ENCODE measurements around the gene MOB1B.

The MOB1B gene

DNA sequence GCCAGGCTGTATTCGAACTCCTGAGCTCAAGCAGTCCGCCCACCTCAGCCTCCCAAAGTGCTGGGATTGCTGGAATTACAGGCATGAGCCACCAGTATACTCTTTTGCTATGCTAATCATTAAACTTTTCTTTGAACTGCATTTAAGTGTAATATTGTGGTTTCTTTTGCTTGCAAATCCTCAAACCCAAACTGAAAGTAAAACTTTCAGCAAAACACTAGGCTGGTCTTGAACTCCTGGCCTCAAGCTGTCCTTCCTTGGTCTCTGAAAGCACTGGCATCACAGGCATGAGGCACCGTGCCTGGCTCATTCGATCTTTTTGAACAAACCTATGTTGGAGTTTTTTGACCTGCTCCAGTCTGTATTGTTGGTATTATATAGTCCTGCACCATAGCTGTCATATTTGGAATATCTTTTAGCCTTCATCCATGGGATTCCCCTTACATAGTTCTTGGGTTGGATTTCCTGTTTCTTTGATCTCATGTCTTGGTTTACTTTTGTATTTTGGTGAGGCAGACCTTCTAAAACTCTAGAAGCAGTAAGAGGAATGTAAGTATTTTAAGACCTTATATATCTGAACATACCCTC is 34.1 kb downstream of the MOB1B start:
- peak; percentile 36 for DNase-seq (ENCODE audit: low read depth)
- no peaks in the 10 kb centered on the region for H3K4me1 ChIP-seq (ENCODE audit: control insufficient read depth, insufficient read depth, low read length)
- no peaks in the 10 kb centered on the region for H3K36me3 ChIP-seq (ENCODE audit: control insufficient read depth, insufficient read depth, low read length, severe bottlenecking)
- no peak overlapping the region for H3K4me3 ChIP-seq (ENCODE audit: low read length)
- H3K9ac ChIP-seq (ENCODE audit: low read length) = no peak overlapping the region
- no peaks in the 10 kb centered on the region for H3K27me3 ChIP-seq (replicated peaks; ENCODE audit: control insufficient read depth, insufficient read depth, low read length)
- H3K9me3 ChIP-seq (ENCODE audit: control insufficient read depth, low read length) = no peaks in the 10 kb centered on the region

DNA sequence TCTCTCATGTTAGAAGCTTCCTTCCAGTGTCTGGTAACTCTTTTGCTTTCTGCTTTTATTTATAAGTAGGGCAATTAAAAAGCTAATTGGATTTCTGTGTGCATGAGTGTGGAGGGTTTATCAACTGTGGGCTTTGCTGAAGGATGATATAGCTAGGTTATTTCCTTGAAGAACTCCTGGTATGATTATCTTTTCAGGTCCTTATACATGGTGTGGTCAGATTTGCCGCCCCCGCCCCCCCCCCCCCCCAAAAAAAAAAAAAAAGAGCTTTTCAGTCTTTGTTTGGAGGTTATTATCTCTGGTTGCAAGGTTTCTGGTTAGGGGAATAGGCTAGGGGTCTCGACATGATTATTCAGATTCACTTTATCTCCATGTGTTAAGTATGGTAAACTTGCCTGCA is 35.9 kb downstream of the MOB1B start:
- H3K27me3 ChIP-seq (replicated peaks; ENCODE audit: control insufficient read depth, insufficient read depth, low read length) = no peaks in the 10 kb centered on the region
- no peak overlapping the region for H3K9ac ChIP-seq (ENCODE audit: low read length)
- H3K4me1 ChIP-seq (ENCODE audit: control insufficient read depth, insufficient read depth, low read length) = no peaks in the 10 kb centered on the region
- H3K4me3 ChIP-seq (ENCODE audit: low read length) = no peak overlapping the region
- DNase-seq (ENCODE audit: low read depth) = no peak
- H3K36me3 ChIP-seq (ENCODE audit: control insufficient read depth, insufficient read depth, low read length, severe bottlenecking) = no peaks in the 10 kb centered on the region
- H3K9me3 ChIP-seq (ENCODE audit: control insufficient read depth, low read length) = no peaks in the 10 kb centered on the region

DNA sequence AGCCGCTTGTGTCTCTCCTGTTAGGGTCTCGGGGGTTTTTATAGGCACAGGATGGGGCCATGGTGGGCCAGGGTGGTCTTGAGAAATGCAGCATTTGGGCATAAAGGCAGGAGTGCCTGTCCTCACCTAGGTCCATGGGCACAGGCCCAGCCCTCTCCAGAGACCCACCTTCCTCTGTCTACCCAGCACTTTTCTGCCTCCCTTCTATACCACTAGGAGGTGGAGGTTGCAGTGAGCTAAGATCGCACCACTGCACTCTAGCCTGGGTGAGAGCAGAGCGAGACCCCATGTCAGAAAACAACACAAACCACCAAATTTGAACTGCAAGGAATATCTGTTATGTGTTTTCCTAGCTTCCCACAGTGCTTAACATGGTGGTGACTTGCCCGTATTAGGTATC is 38.0 kb downstream of the MOB1B start:
- H3K9ac ChIP-seq (ENCODE audit: low read length) = no peak overlapping the region
- DNase-seq (ENCODE audit: low read depth) = no peak
- no peaks in the 10 kb centered on the region for H3K27me3 ChIP-seq (replicated peaks; ENCODE audit: control insufficient read depth, insufficient read depth, low read length)

DNA sequence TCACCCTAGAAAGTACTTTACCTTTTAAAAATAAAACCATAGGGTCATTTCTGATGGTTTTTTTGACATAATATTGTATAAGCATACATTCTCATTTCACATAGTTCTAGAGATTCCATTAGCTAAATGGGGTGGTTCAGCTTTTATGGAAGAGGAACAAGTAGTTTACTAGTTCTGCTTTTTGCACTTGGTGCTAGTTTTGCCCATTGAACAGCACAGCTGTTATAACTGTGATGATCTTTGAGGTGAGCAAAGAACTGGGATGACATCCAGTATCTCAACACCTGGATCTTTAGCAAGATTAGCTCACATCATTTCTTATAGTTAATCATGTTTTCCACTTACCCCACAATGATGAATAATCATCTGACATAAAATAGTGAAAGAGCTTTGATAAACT is 40.9 kb downstream of the MOB1B start:
- Histone ChIP-seq H3K4me3 (ENCODE audit: low read length) (no peak overlapping the region), H3K27me3 (replicated peaks; ENCODE audit: control insufficient read depth, insufficient read depth, low read length) (no peaks in the 10 kb centered on the region), H3K9me3 (ENCODE audit: control insufficient read depth, low read length) (no peaks in the 10 kb centered on the region), H3K9ac (ENCODE audit: low read length) (no peak overlapping the region), H3K4me1 (ENCODE audit: control insufficient read depth, insufficient read depth, low read length) (no peaks in the 10 kb centered on the region), H3K36me3 (ENCODE audit: control insufficient read depth, insufficient read depth, low read length, severe bottlenecking) (no peaks in the 10 kb centered on the region)
- no peak for DNase-seq (ENCODE audit: low read depth)

More for the DNA sequence above, 38.0 kb downstream of the MOB1B start:
- H3K9me3 ChIP-seq (ENCODE audit: control insufficient read depth, low read length) = no peaks in the 10 kb centered on the region
- H3K4me3 ChIP-seq (ENCODE audit: low read length) = no peak overlapping the region
- H3K36me3 ChIP-seq (ENCODE audit: control insufficient read depth, insufficient read depth, low read length, severe bottlenecking) = no peaks in the 10 kb centered on the region
- no peaks in the 10 kb centered on the region for H3K4me1 ChIP-seq (ENCODE audit: control insufficient read depth, insufficient read depth, low read length)

DNA sequence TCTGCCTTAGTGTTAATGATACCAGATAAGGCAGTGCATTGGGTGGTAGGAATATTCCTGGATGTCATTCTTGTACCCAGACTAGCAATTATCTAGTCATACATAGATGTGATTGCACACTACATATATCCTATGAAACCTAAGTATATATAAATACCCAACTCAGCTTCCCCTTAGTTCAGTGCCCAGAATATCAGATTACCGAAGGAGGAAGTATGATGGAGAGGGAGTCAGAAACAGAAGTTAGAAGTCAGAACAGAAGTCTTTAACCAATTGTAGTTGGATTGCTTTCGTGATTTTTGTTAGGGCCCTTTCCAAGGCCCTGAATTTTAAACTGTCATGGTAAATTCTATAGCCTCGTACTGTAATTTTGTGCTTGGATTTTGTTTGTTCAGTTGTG is 42.9 kb downstream of the MOB1B start:
- Histone ChIP-seq H3K4me3 (ENCODE audit: low read length) (no peak overlapping the region), H3K36me3 (ENCODE audit: control insufficient read depth, insufficient read depth, low read length, severe bottlenecking) (no peaks in the 10 kb centered on the region), H3K9me3 (ENCODE audit: control insufficient read depth, low read length) (no peaks in the 10 kb centered on the region), H3K27me3 (replicated peaks; ENCODE audit: control insufficient read depth, insufficient read depth, low read length) (no peaks in the 10 kb centered on the region), H3K4me1 (ENCODE audit: control insufficient read depth, insufficient read depth, low read length) (no peaks in the 10 kb centered on the region), H3K9ac (ENCODE audit: low read length) (no peak overlapping the region)
- peak; percentile 25 for DNase-seq (ENCODE audit: low read depth)

DNA sequence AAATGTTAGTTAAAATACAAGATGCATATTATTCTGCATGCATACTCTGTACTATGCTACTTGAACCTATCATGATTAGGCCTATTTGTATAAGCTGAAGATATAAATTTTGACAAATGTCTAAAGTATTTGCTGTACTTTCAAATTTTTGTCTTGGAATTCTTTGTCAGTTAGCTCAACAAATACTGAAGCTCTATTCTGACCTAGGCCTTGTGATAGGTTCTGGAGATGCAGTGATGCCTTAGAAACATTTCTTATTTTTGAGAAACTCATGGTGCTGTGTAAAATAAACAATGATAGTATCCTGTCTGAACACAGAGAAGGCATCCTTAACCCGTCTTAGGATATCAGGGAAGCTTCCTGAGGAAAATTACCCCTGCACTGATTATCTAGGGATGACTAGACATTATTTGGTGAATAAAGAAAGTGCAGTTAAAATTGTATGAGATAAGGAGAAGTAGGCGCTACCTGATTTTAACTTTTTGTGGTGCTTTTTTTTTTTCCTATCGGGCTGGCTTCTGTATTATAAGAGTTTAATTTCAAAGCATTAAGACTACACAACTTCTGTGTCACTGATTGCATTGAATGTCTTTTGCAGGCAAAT is 43.4 kb downstream of the MOB1B start:
- DNase-seq (ENCODE audit: low read depth) = peak; percentile 37
- Histone ChIP-seq H3K9me3 (ENCODE audit: control insufficient read depth, low read length) (no peaks in the 10 kb centered on the region), H3K9ac (ENCODE audit: low read length) (no peak overlapping the region), H3K4me3 (ENCODE audit: low read length) (no peak overlapping the region), H3K36me3 (ENCODE audit: control insufficient read depth, insufficient read depth, low read length, severe bottlenecking) (no peaks in the 10 kb centered on the region), H3K27me3 (replicated peaks; ENCODE audit: control insufficient read depth, insufficient read depth, low read length) (no peaks in the 10 kb centered on the region), H3K4me1 (ENCODE audit: control insufficient read depth, insufficient read depth, low read length) (no peaks in the 10 kb centered on the region)

DNA sequence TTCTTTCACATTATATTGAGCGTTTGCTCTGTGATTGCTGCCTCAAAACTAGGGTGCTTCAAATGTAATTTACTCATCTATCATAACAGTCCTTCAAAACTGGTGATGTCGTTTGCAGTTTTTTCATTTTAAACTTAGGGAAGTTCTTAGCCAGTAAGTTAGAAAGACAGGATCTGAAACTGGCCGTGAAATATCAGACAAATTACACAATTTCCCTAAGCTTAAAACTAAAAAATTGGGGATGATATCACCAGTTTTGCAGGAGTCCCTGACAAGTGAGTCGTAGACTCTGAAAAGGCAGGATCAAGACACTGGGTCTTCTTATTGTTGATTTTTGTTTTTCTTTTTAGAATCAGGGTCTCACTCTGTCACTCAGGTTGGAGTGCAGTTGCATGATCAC is 44.8 kb downstream of the MOB1B start:
- H3K4me1 ChIP-seq (ENCODE audit: control insufficient read depth, insufficient read depth, low read length) = no peaks in the 10 kb centered on the region
- DNase-seq (ENCODE audit: low read depth) = peak; percentile 3
- no peaks in the 10 kb centered on the region for H3K9me3 ChIP-seq (ENCODE audit: control insufficient read depth, low read length)
- no peaks in the 10 kb centered on the region for H3K36me3 ChIP-seq (ENCODE audit: control insufficient read depth, insufficient read depth, low read length, severe bottlenecking)
- no peaks in the 10 kb centered on the region for H3K27me3 ChIP-seq (replicated peaks; ENCODE audit: control insufficient read depth, insufficient read depth, low read length)
- H3K9ac ChIP-seq (ENCODE audit: low read length) = no peak overlapping the region
- H3K4me3 ChIP-seq (ENCODE audit: low read length) = no peak overlapping the region

DNA sequence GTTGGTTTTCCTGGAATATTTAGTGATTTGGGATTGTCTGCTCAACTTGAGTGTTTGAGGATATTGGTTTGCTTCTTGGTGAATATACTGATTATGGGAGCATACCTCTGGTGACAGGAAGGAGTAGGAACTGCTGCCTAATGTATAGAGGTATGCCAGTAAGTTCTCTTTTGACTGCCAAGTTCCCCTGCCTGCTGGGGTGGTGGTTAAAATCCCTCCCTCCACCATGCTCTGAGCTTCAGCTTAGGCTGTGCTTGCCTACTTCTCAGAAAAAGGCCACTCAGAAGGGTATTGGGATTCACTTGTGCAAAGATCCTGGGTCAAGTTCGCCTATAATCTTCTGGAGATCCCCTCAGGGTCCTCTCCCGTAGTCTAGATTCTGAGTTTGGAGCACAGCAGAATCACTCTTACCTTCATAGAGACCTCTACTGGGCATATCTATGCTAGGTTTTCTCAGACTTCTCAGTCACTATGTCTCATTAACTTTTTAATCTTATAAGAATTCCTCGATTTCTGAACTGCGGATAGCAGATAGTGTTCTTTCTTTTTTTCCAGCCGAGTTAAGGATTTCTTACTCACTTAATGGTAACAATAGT is 46.6 kb downstream of the MOB1B start:
- no peak for DNase-seq (ENCODE audit: low read depth)
- no peaks in the 10 kb centered on the region for H3K36me3 ChIP-seq (ENCODE audit: control insufficient read depth, insufficient read depth, low read length, severe bottlenecking)

DNA sequence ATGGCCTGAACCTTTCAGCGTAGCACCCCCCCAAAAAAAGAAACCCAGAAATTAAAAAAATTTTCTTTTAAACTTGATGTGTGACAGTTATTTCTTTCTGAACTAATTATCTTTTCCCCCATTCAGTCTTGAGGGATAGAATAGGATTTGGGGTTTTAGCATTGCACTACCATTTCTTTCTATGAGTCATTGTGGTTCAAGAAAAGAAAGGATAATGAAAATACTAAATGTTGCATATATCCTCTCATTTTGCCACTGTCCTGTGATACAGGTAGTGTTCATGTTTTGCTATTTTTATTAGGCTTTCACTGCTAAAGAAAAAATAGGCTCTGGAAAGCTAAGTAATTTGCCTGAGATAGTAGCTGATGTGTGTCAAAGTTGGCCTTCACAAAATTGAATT is 51.9 kb downstream of the MOB1B start:
- no peak overlapping the region for H3K9ac ChIP-seq (ENCODE audit: low read length)
- peaks cover 9% of the 10 kb centered on the region for H3K4me1 ChIP-seq (ENCODE audit: control insufficient read depth, insufficient read depth, low read length)
- H3K9me3 ChIP-seq (ENCODE audit: control insufficient read depth, low read length) = no peaks in the 10 kb centered on the region
- no peak for DNase-seq (ENCODE audit: low read depth)
- H3K27me3 ChIP-seq (replicated peaks; ENCODE audit: control insufficient read depth, insufficient read depth, low read length) = no peaks in the 10 kb centered on the region
- H3K4me3 ChIP-seq (ENCODE audit: low read length) = no peak overlapping the region
- no peaks in the 10 kb centered on the region for H3K36me3 ChIP-seq (ENCODE audit: control insufficient read depth, insufficient read depth, low read length, severe bottlenecking)

More for the DNA sequence above, 46.6 kb downstream of the MOB1B start:
- H3K4me3 ChIP-seq (ENCODE audit: low read length) = no peak overlapping the region
- no peak overlapping the region for H3K9ac ChIP-seq (ENCODE audit: low read length)
- H3K9me3 ChIP-seq (ENCODE audit: control insufficient read depth, low read length) = no peaks in the 10 kb centered on the region
- H3K4me1 ChIP-seq (ENCODE audit: control insufficient read depth, insufficient read depth, low read length) = no peaks in the 10 kb centered on the region
- no peaks in the 10 kb centered on the region for H3K27me3 ChIP-seq (replicated peaks; ENCODE audit: control insufficient read depth, insufficient read depth, low read length)

DNA sequence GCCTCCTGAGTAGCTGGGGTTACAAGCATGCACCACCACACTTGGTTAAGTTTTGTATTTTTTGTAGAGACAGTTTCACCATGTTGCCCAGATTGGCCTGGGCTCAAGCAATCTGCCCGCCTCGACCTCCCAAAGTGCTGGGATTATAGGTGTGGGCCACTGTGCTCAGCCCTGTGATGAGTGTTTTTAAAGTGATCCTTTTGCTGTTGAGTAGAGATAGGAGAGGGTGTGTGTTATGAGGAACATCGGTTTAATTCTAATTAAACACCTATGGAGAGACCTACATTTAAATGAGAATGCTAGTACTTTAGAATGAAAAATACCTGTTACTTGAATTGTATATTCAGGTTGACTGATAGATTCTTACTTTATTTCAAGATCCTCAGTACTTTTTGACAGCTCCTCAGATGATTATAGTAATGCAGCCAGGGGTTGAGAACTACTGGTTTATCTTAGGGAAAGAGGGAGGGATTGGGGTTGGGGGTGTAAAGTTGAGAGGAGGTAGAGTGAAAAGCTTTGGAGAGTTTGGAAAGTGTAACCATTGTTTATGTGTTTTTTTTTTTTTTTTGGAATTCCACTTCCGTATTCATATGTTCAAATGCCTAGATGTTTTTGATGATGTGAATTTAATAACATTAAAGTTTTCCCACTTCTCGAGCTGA is 54.5 kb downstream of the MOB1B start:
- no peak overlapping the region for H3K4me3 ChIP-seq (ENCODE audit: low read length)
- H3K9ac ChIP-seq (ENCODE audit: low read length) = no peak overlapping the region
- no peaks in the 10 kb centered on the region for H3K9me3 ChIP-seq (ENCODE audit: control insufficient read depth, low read length)
- H3K27me3 ChIP-seq (replicated peaks; ENCODE audit: control insufficient read depth, insufficient read depth, low read length) = no peaks in the 10 kb centered on the region
- peaks cover 15% of the 10 kb centered on the region for H3K36me3 ChIP-seq (ENCODE audit: control insufficient read depth, insufficient read depth, low read length, severe bottlenecking)
- DNase-seq (ENCODE audit: low read depth) = no peak
- peaks cover 13% of the 10 kb centered on the region for H3K4me1 ChIP-seq (ENCODE audit: control insufficient read depth, insufficient read depth, low read length)

DNA sequence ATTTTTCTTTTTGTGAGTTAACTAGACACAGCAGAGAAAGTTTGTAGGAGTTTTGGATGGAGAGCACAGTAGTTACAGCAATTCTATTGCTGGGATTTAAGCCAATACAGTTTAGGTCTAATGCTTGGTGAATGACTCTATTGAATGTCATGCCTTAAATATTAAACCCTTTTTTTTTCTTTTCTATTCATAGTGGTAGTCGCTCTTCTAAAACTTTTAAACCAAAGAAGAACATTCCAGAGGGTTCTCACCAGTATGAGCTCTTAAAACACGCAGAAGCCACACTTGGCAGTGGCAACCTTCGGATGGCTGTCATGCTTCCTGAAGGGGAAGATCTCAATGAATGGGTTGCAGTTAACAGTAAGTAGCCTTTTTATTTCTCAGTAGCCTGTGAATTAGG is 56.5 kb downstream of the MOB1B start:
- H3K4me1 ChIP-seq (ENCODE audit: control insufficient read depth, insufficient read depth, low read length) = peaks cover 13% of the 10 kb centered on the region
- H3K27me3 ChIP-seq (replicated peaks; ENCODE audit: control insufficient read depth, insufficient read depth, low read length) = no peaks in the 10 kb centered on the region
- H3K4me3 ChIP-seq (ENCODE audit: low read length) = no peak overlapping the region
- H3K36me3 ChIP-seq (ENCODE audit: control insufficient read depth, insufficient read depth, low read length, severe bottlenecking) = peaks cover 18% of the 10 kb centered on the region
- peak; percentile 68 for DNase-seq (ENCODE audit: low read depth)
- no peaks in the 10 kb centered on the region for H3K9me3 ChIP-seq (ENCODE audit: control insufficient read depth, low read length)
- H3K9ac ChIP-seq (ENCODE audit: low read length) = no peak overlapping the region
